H1 (cell line): ENCODE results near the gene LRTM2.

Experiments used
- CTCF ChIP-seq, 3 experiments: IDR thresholded peaks; 1 replicate in 2 of 3; 2 replicates in 1 of 3; pipeline versions ENCODE4 v1.5.1 to v1.6.1; 2011; ENCODE audit warnings: low read length in 3 of 3, mild to moderate bottlenecking in 3 of 3, inconsistent platforms in 2 of 3, low read depth in 1 of 3, moderate library complexity in 1 of 3; ENCODE audit not compliant: insufficient read depth in 1 of 3; ENCODE audit errors: control extremely low read depth in 1 of 3
- POLR2A ChIP-seq, 2 experiments: IDR thresholded peaks; 1 replicate in 1 of 2; 2 replicates in 1 of 2; pipeline ENCODE4 v1.6.1; 2011; ENCODE audit warnings: low read depth in 2 of 2, low read length in 2 of 2, mild to moderate bottlenecking in 2 of 2; ENCODE audit errors: control extremely low read depth in 1 of 2

- TF ChIP-seq POLR2A (IDR thresholded peaks at IDR 0.05; ENCODE audit: control extremely low read depth in 1 of 2, low read depth in 2 of 2, low read length in 2 of 2) (no peak), CTCF (IDR thresholded peaks at IDR 0.05; ENCODE audit: control extremely low read depth in 1 of 3, insufficient read depth in 1 of 3, low read depth in 1 of 3, low read length in 3 of 3) (no peak)
These were observed 22.7 kb downstream of the LRTM2 start for GRCh38 chr12:1842905-1843640.
